Keratinocyte (primary cell): Measurements from ENCODE around the gene ZBTB39. TPM values are rescaled to one million over a fixed set of nuclear protein-coding genes. Genes with fewer than 3 reads are reported as not detected.

ENCODE experiments used
- DNase-seq: peaks from one replicate; pipeline ENCODE4 v3.0.0-alpha.2; 2011; ENCODE audit warnings: low read depth, missing footprints, low spot score
- FAIRE-seq: peaks from 2 replicates; lab custom pipeline; 2011; peaks lifted over from hg19 to GRCh38; lab: Jason Lieb, UNC
- H2AFZ ChIP-seq: 2 replicates; pipeline ENCODE4 v1.6.0; 2012; ENCODE audit warnings: low read length, control low read depth, inconsistent platforms; ENCODE audit not compliant: control insufficient read depth
- H3K27ac ChIP-seq: 2 replicates; pipeline ENCODE4 v1.5.1; 2011; ENCODE audit warnings: low read length; ENCODE audit not compliant: control insufficient read depth, insufficient read depth
- H3K27me3 ChIP-seq: 3 replicates; pipeline ENCODE4 v1.6.0; 2011; ENCODE audit warnings: low read length; ENCODE audit not compliant: control insufficient read depth, insufficient read depth; ENCODE audit errors: extremely low read depth
- H3K36me3 ChIP-seq, 2 experiments: 2 replicates in 1 of 2; 3 replicates in 1 of 2; pipeline ENCODE4 v1.5.1; 2011; ENCODE audit warnings: low read length in 2 of 2, mild to moderate bottlenecking in 1 of 2; ENCODE audit not compliant: control insufficient read depth in 2 of 2, insufficient read depth in 2 of 2; ENCODE audit errors: extremely low read depth in 1 of 2
- H3K4me1 ChIP-seq: 3 replicates; pipeline ENCODE4 v1.5.1; 2011; ENCODE audit warnings: low read length; ENCODE audit not compliant: control insufficient read depth, insufficient read depth; ENCODE audit errors: extremely low read depth
- H3K4me2 ChIP-seq: 3 replicates; pipeline ENCODE4 v1.6.0; 2011; ENCODE audit warnings: low read depth, low read length; ENCODE audit not compliant: control insufficient read depth, insufficient read depth; ENCODE audit errors: extremely low read depth
- H3K4me3 ChIP-seq, 3 experiments: fragments of 200-600 bp in 1 of 3; sonication (generic) in 1 of 3; 2 replicates in 2 of 3; 3 replicates in 1 of 3; pipeline ENCODE4 v1.5.1; 2011 to 2016; ENCODE audit warnings: low read length in 3 of 3, mild to moderate bottlenecking in 3 of 3, control low read depth in 2 of 3, inconsistent platforms in 1 of 3, low read depth in 1 of 3, mixed read lengths in 1 of 3, mixed run types in 1 of 3, moderate library complexity in 1 of 3; ENCODE audit not compliant: control insufficient read depth in 2 of 3, insufficient read depth in 2 of 3; ENCODE audit errors: extremely low read depth in 1 of 3
- H3K79me2 ChIP-seq: 2 replicates; pipeline ENCODE4 v1.6.0; 2012; ENCODE audit warnings: low read length; ENCODE audit not compliant: control insufficient read depth, insufficient read depth
- H3K9ac ChIP-seq: 3 replicates; pipeline ENCODE4 v1.6.0; 2011; ENCODE audit warnings: low read length; ENCODE audit not compliant: control insufficient read depth, insufficient read depth; ENCODE audit errors: extremely low read depth
- H3K9me1 ChIP-seq: 3 replicates; pipeline ENCODE4 v1.6.0; 2011; ENCODE audit warnings: low read length; ENCODE audit not compliant: control insufficient read depth, insufficient read depth; ENCODE audit errors: extremely low read depth
- H3K9me3 ChIP-seq: 2 replicates; pipeline ENCODE4 v1.5.1; 2012; ENCODE audit warnings: low read depth, low read length; ENCODE audit not compliant: control insufficient read depth
- H4K20me1 ChIP-seq: 3 replicates; pipeline ENCODE4 v1.6.0; 2011; ENCODE audit warnings: low read length; ENCODE audit not compliant: control insufficient read depth, insufficient read depth; ENCODE audit errors: extremely low read depth
- EZH2 ChIP-seq: IDR thresholded peaks from one replicate; pipeline ENCODE4 v1.6.1; 2012; ENCODE audit warnings: inconsistent platforms, mild to moderate bottlenecking, low read length, moderate library complexity
- dilution Hi-C: fragments of 300-500 bp; cut with MboI; formaldehyde crosslinking; loops from one replicate; pipeline ENCODE4 v1.7.0; 2020; ENCODE audit warnings: low sequenced_read_pairs; ENCODE audit not compliant: extremely low pct_ligation_motif_present
- polyA plus RNA-seq, 5 experiments: library from polyadenylated mRNA; depleted of rRNA in 3 of 5; stranded (reverse) in 3 of 5; stranded (forward) in 1 of 5; unstranded in 1 of 5; fragments of >200 nt; gene quantifications; 1 replicate in 1 of 5; 2 replicates in 3 of 5; 3 replicates in 1 of 5; pipeline versions ENCODE4 v1.2.1 to v1.2.3, GENCODE V29; 2011 to 2012; ENCODE audit warnings: missing spikeins in 2 of 5, low read depth in 1 of 5, low replicate concordance in 1 of 5
- TF ChIP-seq, protein P1 (sequence below), 3 experiments: IDR thresholded peaks in 1 of 3; conservative IDR thresholded peaks in 1 of 3; optimal IDR thresholded peaks in 1 of 3; 2 replicates in 2 of 3; 3 replicates in 1 of 3; pipeline versions ENCODE3 to v1.5.1; 2011; ENCODE audit warnings: low read length in 3 of 3, mild to moderate bottlenecking in 3 of 3, moderate library complexity in 2 of 3, control low read depth in 1 of 3, inconsistent platforms in 1 of 3; ENCODE audit not compliant: insufficient read depth in 2 of 3; ENCODE audit errors: extremely low read depth in 1 of 3

ZBTB39 gene
- polyA plus RNA-seq, 1 donor (not counting 4 experiments of a cell fraction or from before 2014, with no cell fraction given), result 4.1 TPM

DNA sequence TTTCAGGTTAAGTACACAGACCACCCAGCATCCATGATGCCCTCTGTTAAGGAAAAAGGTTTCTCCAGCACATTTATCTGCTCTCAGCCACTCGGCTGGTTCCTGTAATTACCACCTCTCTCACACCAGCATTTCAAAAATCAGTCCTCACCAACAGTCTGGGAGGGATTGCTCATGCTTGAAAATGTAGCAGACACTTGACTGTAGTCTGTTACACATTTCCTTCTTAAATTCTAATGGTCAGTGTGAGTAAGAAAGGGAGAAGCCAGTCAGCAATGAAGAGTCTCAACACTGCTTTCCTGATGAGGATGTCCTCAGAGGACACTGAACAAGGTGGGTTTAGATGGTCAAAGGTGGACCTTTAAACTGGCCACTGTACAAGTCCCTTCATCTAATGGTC is 6.0 kb downstream of the ZBTB39 start:
- DNase-seq (no peak), FAIRE-seq (no peak)
- Histone ChIP-seq H2AFZ (no peak overlapping the region), H3K4me3 (no peak overlapping the region), H3K27me3 (no peaks in the 10 kb centered on the region), H3K27ac (no peak overlapping the region), H3K79me2 (peaks cover 21% of the 10 kb centered on the region), H3K9ac (no peak overlapping the region), H3K4me2 (no peak overlapping the region), H3K4me1 (peaks cover 5% of the 10 kb centered on the region), H3K9me3 (no peaks in the 10 kb centered on the region), H3K9me1 (no peaks in the 10 kb centered on the region), H4K20me1 (no peaks in the 10 kb centered on the region), H3K36me3 (peaks cover 18 to 25% of the 10 kb centered on the region in 2 experiments)
- no peak for TF ChIP-seq EZH2
- TF ChIP-seq, protein P1, sequence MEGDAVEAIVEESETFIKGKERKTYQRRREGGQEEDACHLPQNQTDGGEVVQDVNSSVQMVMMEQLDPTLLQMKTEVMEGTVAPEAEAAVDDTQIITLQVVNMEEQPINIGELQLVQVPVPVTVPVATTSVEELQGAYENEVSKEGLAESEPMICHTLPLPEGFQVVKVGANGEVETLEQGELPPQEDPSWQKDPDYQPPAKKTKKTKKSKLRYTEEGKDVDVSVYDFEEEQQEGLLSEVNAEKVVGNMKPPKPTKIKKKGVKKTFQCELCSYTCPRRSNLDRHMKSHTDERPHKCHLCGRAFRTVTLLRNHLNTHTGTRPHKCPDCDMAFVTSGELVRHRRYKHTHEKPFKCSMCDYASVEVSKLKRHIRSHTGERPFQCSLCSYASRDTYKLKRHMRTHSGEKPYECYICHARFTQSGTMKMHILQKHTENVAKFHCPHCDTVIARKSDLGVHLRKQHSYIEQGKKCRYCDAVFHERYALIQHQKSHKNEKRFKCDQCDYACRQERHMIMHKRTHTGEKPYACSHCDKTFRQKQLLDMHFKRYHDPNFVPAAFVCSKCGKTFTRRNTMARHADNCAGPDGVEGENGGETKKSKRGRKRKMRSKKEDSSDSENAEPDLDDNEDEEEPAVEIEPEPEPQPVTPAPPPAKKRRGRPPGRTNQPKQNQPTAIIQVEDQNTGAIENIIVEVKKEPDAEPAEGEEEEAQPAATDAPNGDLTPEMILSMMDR (optimal IDR thresholded peaks at IDR 0.05 in 1 of 3, IDR thresholded peaks at IDR 0.05 in 1 of 3, conservative IDR thresholded peaks at IDR 0.05 in 1 of 3; ENCODE audit: extremely low read depth in 1 of 3, insufficient read depth in 2 of 3, low read length in 3 of 3), result no peak
- dilution Hi-C loops, result loop anchor here (10.0 kb wide), 1 partner anchor 246 kb away; the partner anchor contains the start of gene PRIM1

DNA sequence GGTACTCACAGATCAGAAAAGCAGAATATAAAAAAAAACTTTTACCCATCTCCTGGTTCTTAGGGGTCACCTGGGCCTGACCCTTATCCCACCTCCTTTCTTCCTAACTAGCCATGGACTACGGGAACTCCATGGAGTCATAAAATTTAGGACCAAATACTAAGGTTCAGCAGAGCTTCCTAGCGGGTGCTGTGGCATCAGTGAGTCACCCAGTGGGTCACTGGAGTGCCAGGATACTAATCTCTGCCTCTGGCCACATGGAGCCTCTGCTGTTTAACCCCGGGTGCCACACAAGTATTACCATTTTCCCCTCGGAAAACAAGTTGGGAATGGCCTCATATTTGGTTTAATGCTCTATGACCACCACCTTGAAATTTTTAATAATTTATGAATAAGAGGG is 6.9 kb downstream of the ZBTB39 start:
- H3K79me2 ChIP-seq, result peaks cover 11% of the 10 kb centered on the region
- peaks cover 18 to 24% of the 10 kb centered on the region in 2 experiments for H3K36me3 ChIP-seq
- no peak overlapping the region for H3K4me3 ChIP-seq
- no peaks in the 10 kb centered on the region for H3K4me1 ChIP-seq
- no peaks in the 10 kb centered on the region for H3K27me3 ChIP-seq
- no peak overlapping the region for H3K27ac ChIP-seq
- dilution Hi-C loops, result no loop called here
- no peaks in the 10 kb centered on the region for H3K9me3 ChIP-seq
- no peak for DNase-seq
- H3K9ac ChIP-seq, result no peak overlapping the region
- H2AFZ ChIP-seq, result no peak overlapping the region
- no peak overlapping the region for H3K4me2 ChIP-seq
- FAIRE-seq, result no peak
- H3K9me1 ChIP-seq, result no peaks in the 10 kb centered on the region
- TF ChIP-seq EZH2, result no peak
- TF ChIP-seq, protein P1 (optimal IDR thresholded peaks at IDR 0.05 in 1 of 3, IDR thresholded peaks at IDR 0.05 in 1 of 3, conservative IDR thresholded peaks at IDR 0.05 in 1 of 3; ENCODE audit: extremely low read depth in 1 of 3, insufficient read depth in 2 of 3, low read length in 3 of 3), result no peak
- H4K20me1 ChIP-seq, result no peaks in the 10 kb centered on the region
